ENCODE data around the gene NPAS3.

Gene NPAS3

GRCh38 chr14:33273978-33274377 lies 335.3 kb downstream of the NPAS3 start:
- no peak for DNase-seq

GRCh38 chr14:33275879-33276278 lies 337.2 kb downstream of the NPAS3 start:
- DNase-seq, result no peak

- no peak for DNase-seq
These were observed 341.2 kb downstream of the NPAS3 start for GRCh38 chr14:33279865-33280264.

- DNase-seq, result no peak
These were observed 342.0 kb downstream of the NPAS3 start for GRCh38 chr14:33280646-33281045.

GRCh38 chr14:33282331-33283230 lies 343.9 kb downstream of the NPAS3 start:
- no peak for DNase-seq

GRCh38 chr14:33285902-33286700 lies 347.4 kb downstream of the NPAS3 start:
- no peak for DNase-seq

- DNase-seq, result no peak
These were observed 348.5 kb downstream of the NPAS3 start for GRCh38 chr14:33287189-33287588.

- DNase-seq, result no peak
These were observed 352.0 kb downstream of the NPAS3 start for GRCh38 chr14:33290641-33291040.

GRCh38 chr14:33291529-33292104 lies 352.9 kb downstream of the NPAS3 start:
- DNase-seq, result no peak

GRCh38 chr14:33294419-33294818 lies 355.7 kb downstream of the NPAS3 start:
- DNase-seq, result no peak

- no peak for DNase-seq
These were observed 358.9 kb downstream of the NPAS3 start for GRCh38 chr14:33297565-33297964.

- DNase-seq, result no peak
These were observed 369.1 kb downstream of the NPAS3 start for GRCh38 chr14:33307691-33308251.

GRCh38 chr14:33309106-33309505 lies 370.4 kb downstream of the NPAS3 start:
- DNase-seq, result no peak

- DNase-seq, result no peak
These were observed 376.5 kb downstream of the NPAS3 start for GRCh38 chr14:33315217-33315616.

GRCh38 chr14:33315721-33316120 lies 377.0 kb downstream of the NPAS3 start:
- DNase-seq, result no peak

GRCh38 chr14:33317675-33318074 lies 379.0 kb downstream of the NPAS3 start:
- DNase-seq, result no peak

- DNase-seq, result no peak
These were observed 385.3 kb downstream of the NPAS3 start for GRCh38 chr14:33323979-33324378.

GRCh38 chr14:33331176-33331949 lies 392.7 kb downstream of the NPAS3 start:
- DNase-seq, result no peak

GRCh38 chr14:33332497-33332896 lies 393.8 kb downstream of the NPAS3 start:
- DNase-seq, result no peak

GRCh38 chr14:33335366-33335765 lies 396.7 kb downstream of the NPAS3 start:
- no peak for DNase-seq

GRCh38 chr14:33342299-33342974 lies 403.8 kb downstream of the NPAS3 start:
- no peak for DNase-seq

- no peak for DNase-seq
These were observed 404.3 kb downstream of the NPAS3 start for GRCh38 chr14:33343016-33343415.
